Lung (tissue), 12 donors: ENCODE results near the gene NPHP4. TPM values are rescaled to one million over a fixed set of nuclear protein-coding genes. Genes with fewer than 3 reads are reported as not detected.

Source experiments
- ATAC-seq: fragments of 200-7000 bp; cut with Tn5 transposase; one replicate; pipeline ENCODE4 v1.9.1; 2020; ENCODE audit warnings: moderate number of reproducible peaks; ENCODE audit not compliant: insufficient read depth, low FRiP score
- DNase-seq, 3 donors: peaks; one replicate each; pipeline ENCODE4 v3.0.0-alpha.2; 2013 to 2017
- H3K27ac ChIP-seq, 2 donors: one replicate each; pipeline ENCODE4 v1.5.1; 2013; ENCODE audit warnings: mild to moderate bottlenecking in 2 of 2, moderate library complexity in 2 of 2, control low read depth in 1 of 2, inconsistent platforms in 1 of 2, low read depth in 1 of 2, low read length in 1 of 2
- H3K27me3 ChIP-seq, 3 donors: one replicate each; pipeline ENCODE4 v1.5.1; 2013; ENCODE audit warnings: low read length in 2 of 3; ENCODE audit not compliant: control insufficient read depth in 3 of 3, insufficient read depth in 3 of 3
- H3K36me3 ChIP-seq, 4 donors: one replicate each; pipeline ENCODE4 v1.5.1; 2013; ENCODE audit warnings: low read length in 4 of 4, mild to moderate bottlenecking in 1 of 4, moderate library complexity in 1 of 4; ENCODE audit not compliant: control insufficient read depth in 4 of 4, insufficient read depth in 4 of 4
- H3K4me1 ChIP-seq, 5 donors: one replicate each; pipeline ENCODE4 v1.5.1; 2013; ENCODE audit warnings: low read length in 5 of 5, mild to moderate bottlenecking in 2 of 5, moderate library complexity in 1 of 5; ENCODE audit not compliant: control insufficient read depth in 5 of 5, insufficient read depth in 5 of 5
- H3K4me3 ChIP-seq: one replicate; pipeline ENCODE4 v1.5.1; 2013; ENCODE audit warnings: mild to moderate bottlenecking, control low read depth, moderate library complexity
- H3K9ac ChIP-seq, 2 donors: one replicate each; pipeline ENCODE4 v1.5.1; 2013; ENCODE audit warnings: low read length in 2 of 2, control low read depth in 1 of 2; ENCODE audit not compliant: insufficient read depth in 1 of 2
- H3K9me3 ChIP-seq, 4 donors: one replicate each; pipeline ENCODE4 v1.5.1; 2013; ENCODE audit warnings: low read length in 3 of 4, mild to moderate bottlenecking in 1 of 4, moderate library complexity in 1 of 4; ENCODE audit not compliant: control insufficient read depth in 4 of 4, insufficient read depth in 3 of 4
- WGBS, 2 donors: extraction: QIAGEN DNeasy Blood & Tissue Kit; methylation state at CpG; one replicate each; pipeline ENCODE4 v1.1.7; 2013; 5-methylcytosine and 5-hydroxymethylcytosine counted together
- polyA plus RNA-seq, 2 donors: library from polyadenylated mRNA; stranded (reverse); fragments of 200-250 nt; gene quantifications; one replicate each; pipeline ENCODE4 v1.2.1, GENCODE V29; 2013
- total RNA-seq, 2 donors: library from RNA; depleted of rRNA in 1 of 2; stranded (reverse); fragments of >200 nt in 1 of 2; gene quantifications; one replicate each; pipeline ENCODE4 v1.2.1, GENCODE V29; 2014 to 2021
- TF ChIP-seq, protein P1 (sequence below): IDR thresholded peaks from 2 replicates; pipeline ENCODE4 v1.5.1; 2012; ENCODE audit warnings: mild to moderate bottlenecking; ENCODE audit errors: control extremely low read depth, extremely low read depth
- donor health status: control.
- donor health status: control.
- donor health status: Bipolar disorder and iron deficiency.
- donor health status: healthy.
- donor health status: DM: yes; HTN: yes; CAD: no.

The NPHP4 gene
- total and polyA plus RNA-seq, 4 donors = 6.0 to 23.3 (median 11.1) TPM

DNA sequence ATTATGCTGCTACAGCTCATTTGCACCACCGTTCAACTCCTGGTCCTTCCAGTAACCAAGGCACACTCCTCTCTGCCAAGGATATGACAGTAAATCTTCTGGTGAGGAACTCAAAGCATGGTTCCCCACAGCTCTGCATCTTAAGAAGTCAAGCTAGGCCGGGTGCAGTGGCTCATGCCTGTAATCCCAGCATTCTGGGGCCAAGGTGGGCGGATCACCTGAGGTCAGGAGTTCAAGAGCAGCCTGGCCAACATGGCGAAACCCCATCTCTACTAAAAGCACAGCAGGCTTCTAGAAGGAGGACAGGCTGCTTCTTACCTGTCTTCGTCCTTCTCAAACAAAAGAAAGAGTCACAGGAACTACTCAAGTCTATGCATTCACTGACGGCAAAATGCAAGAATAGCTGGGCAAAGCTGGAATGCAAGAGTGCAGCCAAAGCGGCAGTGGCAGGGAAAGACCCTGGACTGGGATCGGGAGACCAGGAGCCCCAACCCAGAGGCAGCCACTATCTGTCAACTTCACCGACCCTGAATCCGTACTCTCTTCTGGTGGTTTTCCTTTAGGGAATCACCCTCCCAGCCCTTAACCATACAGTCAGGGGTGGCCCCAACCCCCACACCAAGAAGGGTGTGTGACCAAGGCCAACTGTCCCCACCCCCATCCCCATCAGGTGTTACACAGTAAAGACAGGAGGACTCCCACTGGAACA, 75.5 kb downstream of the NPHP4 start:
- H3K9ac ChIP-seq = no peak overlapping the region
- ATAC-seq (no peak), DNase-seq (no peak)
- no peak overlapping the region for H3K27ac ChIP-seq
- H3K4me3 ChIP-seq = no peak overlapping the region
- H3K4me1 ChIP-seq = peaks cover 0 to 4% (median 2%) of the 10 kb centered on the region in 5 donors
- TF ChIP-seq, protein P1, sequence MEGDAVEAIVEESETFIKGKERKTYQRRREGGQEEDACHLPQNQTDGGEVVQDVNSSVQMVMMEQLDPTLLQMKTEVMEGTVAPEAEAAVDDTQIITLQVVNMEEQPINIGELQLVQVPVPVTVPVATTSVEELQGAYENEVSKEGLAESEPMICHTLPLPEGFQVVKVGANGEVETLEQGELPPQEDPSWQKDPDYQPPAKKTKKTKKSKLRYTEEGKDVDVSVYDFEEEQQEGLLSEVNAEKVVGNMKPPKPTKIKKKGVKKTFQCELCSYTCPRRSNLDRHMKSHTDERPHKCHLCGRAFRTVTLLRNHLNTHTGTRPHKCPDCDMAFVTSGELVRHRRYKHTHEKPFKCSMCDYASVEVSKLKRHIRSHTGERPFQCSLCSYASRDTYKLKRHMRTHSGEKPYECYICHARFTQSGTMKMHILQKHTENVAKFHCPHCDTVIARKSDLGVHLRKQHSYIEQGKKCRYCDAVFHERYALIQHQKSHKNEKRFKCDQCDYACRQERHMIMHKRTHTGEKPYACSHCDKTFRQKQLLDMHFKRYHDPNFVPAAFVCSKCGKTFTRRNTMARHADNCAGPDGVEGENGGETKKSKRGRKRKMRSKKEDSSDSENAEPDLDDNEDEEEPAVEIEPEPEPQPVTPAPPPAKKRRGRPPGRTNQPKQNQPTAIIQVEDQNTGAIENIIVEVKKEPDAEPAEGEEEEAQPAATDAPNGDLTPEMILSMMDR = no peak
- 94 to 95% methylated on average over 10 of the region's 10 CpGs for WGBS, 2 donors
- peaks cover 0 to 2% (median 0%) of the 10 kb centered on the region in 4 donors for H3K9me3 ChIP-seq
- H3K36me3 ChIP-seq = peaks cover 0 to 6% (median 1%) of the 10 kb centered on the region in 4 donors
- no peaks in the 10 kb centered on the region for H3K27me3 ChIP-seq

DNA sequence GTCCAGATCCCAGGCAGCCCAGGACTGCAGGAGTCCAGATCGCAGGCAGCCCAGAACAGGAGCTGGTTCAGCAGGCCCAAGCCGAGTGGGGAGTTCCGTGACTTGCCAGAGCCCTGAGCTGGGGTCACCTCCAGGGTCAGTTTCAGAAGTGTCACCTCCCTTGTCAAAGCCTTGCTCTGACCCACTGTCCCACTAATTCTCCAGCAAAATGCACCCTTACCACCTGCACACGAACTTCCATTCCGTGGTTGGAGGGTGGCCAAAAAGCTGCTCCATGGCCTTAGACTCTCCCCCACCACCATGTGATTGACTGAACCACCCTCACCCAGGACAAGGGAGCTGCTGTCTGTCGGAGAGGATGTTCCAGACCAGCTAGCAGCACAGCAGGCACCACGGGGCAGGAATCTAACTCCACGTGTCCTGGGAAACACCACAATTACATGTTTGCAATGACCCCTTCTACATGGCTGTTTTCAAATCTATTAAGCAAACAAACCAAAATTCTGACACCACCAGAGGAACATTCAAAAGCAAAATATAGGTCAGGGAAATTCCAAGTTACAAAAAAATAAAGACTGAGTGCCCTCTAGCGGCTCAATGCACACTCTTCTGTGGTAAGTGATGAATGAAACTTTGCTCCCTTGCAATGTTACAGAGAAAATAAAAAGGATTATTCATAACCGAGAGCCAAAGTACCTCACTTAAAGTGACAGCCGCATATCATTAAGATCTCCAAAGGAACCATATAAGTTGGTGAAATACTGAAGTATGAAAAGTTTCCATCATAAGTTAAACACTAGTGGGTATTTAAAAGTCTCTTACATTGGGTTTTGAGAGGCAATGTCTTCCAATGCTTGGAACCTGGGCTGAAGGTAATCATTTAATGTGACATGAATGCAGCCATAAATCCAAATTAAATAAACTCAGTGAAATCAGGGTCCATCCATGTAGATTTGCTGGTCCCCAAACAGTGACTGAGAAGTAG, 76.3 kb downstream of the NPHP4 start:
- 62 to 64% methylated on average over 11 of the region's 11 CpGs for WGBS, 2 donors
- ATAC-seq = peak; percentile 31

DNA sequence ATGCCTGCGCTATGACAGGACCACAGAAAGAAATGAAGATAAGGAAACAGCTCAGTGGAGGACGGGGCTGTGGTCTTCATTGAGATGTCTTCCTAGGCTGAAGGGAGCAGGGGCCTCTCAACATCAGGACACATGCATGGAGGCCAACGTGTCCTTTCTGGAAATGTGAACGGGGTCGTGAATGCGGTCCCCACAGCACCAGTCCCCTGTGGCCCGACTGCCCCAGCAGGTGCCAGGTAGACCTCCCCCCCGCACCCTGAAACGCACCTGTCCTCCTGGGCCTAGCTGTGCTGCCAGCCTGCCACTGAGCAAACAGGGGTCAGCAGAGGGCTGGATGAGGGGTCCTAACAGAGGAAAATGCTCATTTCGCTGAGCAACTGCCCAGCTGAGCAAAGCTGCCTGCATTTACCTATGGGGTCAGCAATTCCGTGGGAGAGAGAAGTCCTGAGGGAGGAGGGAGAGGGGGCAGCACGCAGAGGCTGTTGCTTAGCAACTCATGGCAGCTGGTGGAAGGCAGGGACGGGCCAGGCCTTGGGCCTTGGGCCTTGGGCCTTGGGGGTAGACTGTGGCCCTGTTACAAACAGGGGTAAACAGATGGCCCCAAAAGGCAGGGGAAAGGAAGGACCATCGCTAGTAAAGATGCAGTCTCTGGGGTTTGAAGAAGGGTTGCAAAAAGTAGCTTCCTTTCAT, 77.4 kb downstream of the NPHP4 start:
- Histone ChIP-seq H3K36me3 (peaks cover 0 to 8% (median 0%) of the 10 kb centered on the region in 4 donors), H3K27me3 (no peaks in the 10 kb centered on the region), H3K27ac (no peak overlapping the region), H3K9ac (no peak overlapping the region), H3K4me1 (peaks cover 0 to 4% (median 2%) of the 10 kb centered on the region in 5 donors), H3K4me3 (no peak overlapping the region), H3K9me3 (peaks cover 0 to 2% (median 0%) of the 10 kb centered on the region in 4 donors)
- TF ChIP-seq, protein P1 = no peak
- WGBS, 2 donors = 93 to 96% methylated on average over 14 of the region's 14 CpGs
- no peak for DNase-seq
- ATAC-seq = no peak

More for the DNA sequence above, 76.3 kb downstream of the NPHP4 start:
- no peak overlapping the region for H3K27ac ChIP-seq
- H3K9ac ChIP-seq = no peak overlapping the region
- no peak overlapping the region for H3K4me3 ChIP-seq
- DNase-seq = peak in 2 of 3 donors; percentile 58 to 70
- peaks cover 0 to 8% (median 1%) of the 10 kb centered on the region in 4 donors for H3K36me3 ChIP-seq
- peaks cover 0 to 4% (median 2%) of the 10 kb centered on the region in 5 donors for H3K4me1 ChIP-seq
- no peaks in the 10 kb centered on the region for H3K27me3 ChIP-seq
- H3K9me3 ChIP-seq = peaks cover 0 to 2% (median 0%) of the 10 kb centered on the region in 4 donors
- TF ChIP-seq, protein P1 = peak; percentile 41
